HEK293 (cell line): ENCODE data around the gene DYNC1LI1.

Experiments used
- ATF2 ChIP-seq: fragments of 450-650 bp; formaldehyde crosslinking; IDR thresholded peaks from 2 replicates; pipeline ENCODE4 v1.5.1; 2016; ENCODE audit warnings: missing biosample characterization, missing genetic modification characterization, low read depth
- CTCF ChIP-seq: fragments of 450-650 bp; formaldehyde crosslinking; IDR thresholded peaks from 2 replicates; pipeline ENCODE4 v1.5.1; 2016; ENCODE audit warnings: missing biosample characterization, missing genetic modification characterization
- GFI1B ChIP-seq: fragments of 450-650 bp; formaldehyde crosslinking; IDR thresholded peaks from 2 replicates; pipeline ENCODE4 v1.5.1; 2016; ENCODE audit warnings: missing biosample characterization, missing genetic modification characterization
- OSR2 ChIP-seq: fragments of 450-650 bp; formaldehyde crosslinking; IDR thresholded peaks from 2 replicates; pipeline ENCODE4 v1.5.1; 2016; ENCODE audit warnings: missing biosample characterization, missing genetic modification characterization
- PBX3 ChIP-seq: sonication (generic); formaldehyde crosslinking; IDR thresholded peaks from 2 replicates; pipeline ENCODE4 v1.8.1; 2022; ENCODE audit warnings: mild to moderate bottlenecking, moderate library complexity, missing genetic modification reagents
- PRDM4 ChIP-seq: fragments of 450-650 bp; formaldehyde crosslinking; IDR thresholded peaks from 2 replicates; pipeline ENCODE4 v1.5.1; 2017; ENCODE audit warnings: missing biosample characterization, missing genetic modification characterization
- RBAK ChIP-seq: fragments of 450-650 bp; formaldehyde crosslinking; IDR thresholded peaks from 2 replicates; pipeline ENCODE4 v1.5.1; 2016; ENCODE audit warnings: missing biosample characterization, missing genetic modification characterization
- ZBTB10 ChIP-seq: fragments of 450-650 bp; formaldehyde crosslinking; IDR thresholded peaks from 2 replicates; pipeline ENCODE4 v1.5.1; 2016; ENCODE audit warnings: missing biosample characterization, missing genetic modification characterization
- ZEB2 ChIP-seq: fragments of 450-650 bp; formaldehyde crosslinking; IDR thresholded peaks from 2 replicates; pipeline ENCODE4 v1.5.1; 2016; ENCODE audit warnings: missing biosample characterization, missing genetic modification characterization
- ZNF175 ChIP-seq: fragments of 450-650 bp; formaldehyde crosslinking; IDR thresholded peaks from 2 replicates; pipeline ENCODE4 v1.5.1; 2016; ENCODE audit warnings: missing biosample characterization, missing genetic modification characterization
- ZNF473 ChIP-seq: fragments of 450-650 bp; formaldehyde crosslinking; IDR thresholded peaks from 2 replicates; pipeline ENCODE4 v1.5.1; 2017; ENCODE audit warnings: missing biosample characterization, missing genetic modification characterization
- ZNF600 ChIP-seq: fragments of 450-650 bp; formaldehyde crosslinking; IDR thresholded peaks from 2 replicates; pipeline ENCODE4 v1.5.1; 2016; ENCODE audit warnings: missing biosample characterization, missing genetic modification characterization

GRCh38 chr3:32571192-32571485 lies 481 bp upstream of the DYNC1LI1 start:
- no peak for TF ChIP-seq CTCF (tag by site-specific recombination)
- no peak for TF ChIP-seq OSR2 (tag by site-specific recombination)
- no peak for TF ChIP-seq PBX3
- TF ChIP-seq ZEB2 (tag by site-specific recombination): no peak
- no peak for TF ChIP-seq ATF2
- no peak for TF ChIP-seq PRDM4 (tag by site-specific recombination)
- TF ChIP-seq ZNF175 (tag by site-specific recombination): no peak
- TF ChIP-seq ZNF600: peak; percentile 30
- TF ChIP-seq RBAK (tag by site-specific recombination): no peak
- no peak for TF ChIP-seq ZBTB10
- no peak for TF ChIP-seq GFI1B
- no peak for TF ChIP-seq ZNF473 (tag by site-specific recombination)
